Measurements from ENCODE around the gene TMCO4.

DNA sequence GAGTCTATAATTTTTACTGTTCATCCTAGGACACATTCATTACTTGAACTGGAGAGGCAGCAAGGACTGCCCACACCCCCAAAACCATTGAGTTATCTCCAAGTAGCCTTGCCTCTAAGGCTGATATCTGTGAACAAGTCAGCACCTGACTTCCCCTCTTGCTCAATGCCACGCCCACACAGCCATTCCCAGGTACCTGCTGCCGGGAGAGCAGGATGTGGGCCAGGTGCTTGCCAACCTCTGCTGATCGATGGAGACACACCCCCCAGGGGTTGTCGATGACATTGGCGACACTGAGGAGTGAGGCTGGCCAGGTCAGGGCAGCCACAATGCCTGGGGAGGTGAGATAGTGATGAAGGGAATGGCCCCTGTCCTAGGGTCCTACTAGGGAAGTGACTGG lies 60.1 kb downstream of the TMCO4 start:
- TF ChIP-seq, protein P1, sequence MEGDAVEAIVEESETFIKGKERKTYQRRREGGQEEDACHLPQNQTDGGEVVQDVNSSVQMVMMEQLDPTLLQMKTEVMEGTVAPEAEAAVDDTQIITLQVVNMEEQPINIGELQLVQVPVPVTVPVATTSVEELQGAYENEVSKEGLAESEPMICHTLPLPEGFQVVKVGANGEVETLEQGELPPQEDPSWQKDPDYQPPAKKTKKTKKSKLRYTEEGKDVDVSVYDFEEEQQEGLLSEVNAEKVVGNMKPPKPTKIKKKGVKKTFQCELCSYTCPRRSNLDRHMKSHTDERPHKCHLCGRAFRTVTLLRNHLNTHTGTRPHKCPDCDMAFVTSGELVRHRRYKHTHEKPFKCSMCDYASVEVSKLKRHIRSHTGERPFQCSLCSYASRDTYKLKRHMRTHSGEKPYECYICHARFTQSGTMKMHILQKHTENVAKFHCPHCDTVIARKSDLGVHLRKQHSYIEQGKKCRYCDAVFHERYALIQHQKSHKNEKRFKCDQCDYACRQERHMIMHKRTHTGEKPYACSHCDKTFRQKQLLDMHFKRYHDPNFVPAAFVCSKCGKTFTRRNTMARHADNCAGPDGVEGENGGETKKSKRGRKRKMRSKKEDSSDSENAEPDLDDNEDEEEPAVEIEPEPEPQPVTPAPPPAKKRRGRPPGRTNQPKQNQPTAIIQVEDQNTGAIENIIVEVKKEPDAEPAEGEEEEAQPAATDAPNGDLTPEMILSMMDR (IDR thresholded peaks at IDR 0.05), result no peak
- TF ChIP-seq EZH2 (IDR thresholded peaks at IDR 0.05; ENCODE audit: borderline replicate concordance, insufficient read depth, low read depth, low read length, poor library complexity, severe bottlenecking), result no peak

Measured in B cell (primary cell).